Measurements from ENCODE around the gene LTF. TPM values are rescaled to one million over a fixed set of nuclear protein-coding genes. Genes with fewer than 3 reads are reported as not detected.

Gene LTF
- total and polyA plus RNA-seq, 9 of the 15 experiments (the other 6 are each of a cell fraction or from before 2014, with no cell fraction given) = 0.07 TPM; not detected in 8

DNA sequence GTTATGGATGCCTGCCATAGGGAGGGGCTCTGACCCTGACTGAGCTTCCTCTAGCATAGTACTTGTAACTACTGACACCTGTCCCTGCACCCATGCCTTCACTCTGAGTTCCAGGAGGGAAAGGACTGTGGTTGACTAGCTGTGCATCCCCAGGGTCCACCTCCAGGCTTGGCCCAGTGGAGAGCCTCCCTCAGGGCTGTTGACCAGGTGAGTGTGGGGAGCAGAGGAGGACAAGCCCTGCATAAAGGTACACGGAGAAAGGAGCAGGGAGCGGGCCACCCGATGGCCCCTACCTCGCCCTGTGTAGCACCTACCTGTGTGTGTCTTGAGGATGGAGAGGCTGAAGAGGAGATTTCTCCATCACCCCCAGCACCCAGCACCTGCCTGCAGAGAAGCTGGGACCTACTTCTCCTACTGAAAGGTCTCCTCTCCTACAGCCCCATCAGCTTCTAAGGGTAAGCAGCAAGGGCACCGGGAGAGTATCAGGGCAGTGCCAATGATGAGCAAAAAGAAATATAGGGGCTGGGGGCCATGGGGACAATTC, 6.7 kb upstream of the LTF start (continued):
- TF ChIP-seq, protein P1, sequence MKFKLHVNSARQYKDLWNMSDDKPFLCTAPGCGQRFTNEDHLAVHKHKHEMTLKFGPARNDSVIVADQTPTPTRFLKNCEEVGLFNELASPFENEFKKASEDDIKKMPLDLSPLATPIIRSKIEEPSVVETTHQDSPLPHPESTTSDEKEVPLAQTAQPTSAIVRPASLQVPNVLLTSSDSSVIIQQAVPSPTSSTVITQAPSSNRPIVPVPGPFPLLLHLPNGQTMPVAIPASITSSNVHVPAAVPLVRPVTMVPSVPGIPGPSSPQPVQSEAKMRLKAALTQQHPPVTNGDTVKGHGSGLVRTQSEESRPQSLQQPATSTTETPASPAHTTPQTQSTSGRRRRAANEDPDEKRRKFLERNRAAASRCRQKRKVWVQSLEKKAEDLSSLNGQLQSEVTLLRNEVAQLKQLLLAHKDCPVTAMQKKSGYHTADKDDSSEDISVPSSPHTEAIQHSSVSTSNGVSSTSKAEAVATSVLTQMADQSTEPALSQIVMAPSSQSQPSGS (CRISPR knock-in tag; IDR thresholded peaks at IDR 0.05) = no peak
- no peak for TF ChIP-seq ZNF384 (IDR thresholded peaks at IDR 0.05; ENCODE audit: low read depth, low read length)
- TF ChIP-seq, protein P2, sequence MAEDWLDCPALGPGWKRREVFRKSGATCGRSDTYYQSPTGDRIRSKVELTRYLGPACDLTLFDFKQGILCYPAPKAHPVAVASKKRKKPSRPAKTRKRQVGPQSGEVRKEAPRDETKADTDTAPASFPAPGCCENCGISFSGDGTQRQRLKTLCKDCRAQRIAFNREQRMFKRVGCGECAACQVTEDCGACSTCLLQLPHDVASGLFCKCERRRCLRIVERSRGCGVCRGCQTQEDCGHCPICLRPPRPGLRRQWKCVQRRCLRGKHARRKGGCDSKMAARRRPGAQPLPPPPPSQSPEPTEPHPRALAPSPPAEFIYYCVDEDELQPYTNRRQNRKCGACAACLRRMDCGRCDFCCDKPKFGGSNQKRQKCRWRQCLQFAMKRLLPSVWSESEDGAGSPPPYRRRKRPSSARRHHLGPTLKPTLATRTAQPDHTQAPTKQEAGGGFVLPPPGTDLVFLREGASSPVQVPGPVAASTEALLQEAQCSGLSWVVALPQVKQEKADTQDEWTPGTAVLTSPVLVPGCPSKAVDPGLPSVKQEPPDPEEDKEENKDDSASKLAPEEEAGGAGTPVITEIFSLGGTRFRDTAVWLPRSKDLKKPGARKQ (CRISPR knock-in tag; IDR thresholded peaks at IDR 0.05) = no peak
- TF ChIP-seq CEBPB (tag; IDR thresholded peaks at IDR 0.05) = no peak
- TF ChIP-seq XRCC5 (IDR thresholded peaks at IDR 0.05; ENCODE audit: low read depth, low read length) = no peak
- TF ChIP-seq ETV5 (CRISPR knock-in tag; IDR thresholded peaks at IDR 0.05; ENCODE audit: low read depth) = no peak

DNA sequence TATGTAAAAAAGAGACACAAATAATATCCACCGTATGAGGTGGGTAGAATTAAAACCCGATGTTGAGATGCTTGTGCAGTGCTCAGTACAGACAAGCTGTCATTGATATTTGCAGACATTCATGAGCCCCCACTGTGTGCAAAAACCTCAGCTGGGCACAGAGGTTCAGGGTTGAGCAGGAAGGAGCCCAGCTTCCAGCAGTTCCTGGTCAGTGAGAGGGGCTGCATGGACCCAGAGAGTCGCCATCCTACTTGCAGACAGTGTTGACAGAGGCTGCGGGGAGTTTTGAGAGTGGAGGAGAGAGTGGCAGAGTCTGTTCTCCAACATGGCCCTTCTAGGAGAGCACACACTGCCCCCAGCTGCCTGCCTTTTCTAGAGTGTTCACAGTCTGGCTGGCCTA, 6.1 kb upstream of the LTF start:
- H3K36me3 ChIP-seq (ENCODE audit: control insufficient read depth, insufficient read depth, low read length) = no peaks in the 10 kb centered on the region
- no TSS peak for BruUV-seq (replicated peaks)
- no peak overlapping the region for H3K27ac ChIP-seq (ENCODE audit: extremely low read depth, low read depth, low read length)
- H3K27me3 ChIP-seq (ENCODE audit: control insufficient read depth in 2 of 2, insufficient read depth in 2 of 2, low read length in 2 of 2) = peaks cover 0 to 65% of the 10 kb centered on the region in 2 experiments; a peak in 4 of 5 replicates
- ChIA-PET CTCF (ENCODE audit: low intra/inter-chr PET ratio) (no interaction called here), POLR2A (interaction anchor here (0.6 to 1.3 kb wide), 3 partner anchors 9 to 471 kb away, joined by 3 read pairs; no protein-coding TSS in a partner anchor)
- ATAC-seq = peak; percentile 68
- H3K4me2 ChIP-seq (ENCODE audit: insufficient read depth, low read length) = no peak overlapping the region
- H3K9me1 ChIP-seq (ENCODE audit: control insufficient read depth, insufficient read depth, low read length) = no peaks in the 10 kb centered on the region
- no peak for DNase-seq (ENCODE audit: extremely low read depth in 1 of 4, low spot score in 3 of 4)
- no peaks in the 10 kb centered on the region for H3K4me1 ChIP-seq (replicated peaks in 1 of 2; ENCODE audit: control insufficient read depth in 2 of 2, insufficient read depth in 2 of 2, low read length in 2 of 2)
- no peaks in the 10 kb centered on the region for H4K20me1 ChIP-seq (replicated peaks; ENCODE audit: control insufficient read depth, insufficient read depth, low read length)
- intact Hi-C loops (cut with micrococcal nuclease) (no loop called here), in situ Hi-C loops (cut with MboI) (no loop called here)
- H3K79me2 ChIP-seq (ENCODE audit: control insufficient read depth, insufficient read depth, low read length) = no peaks in the 10 kb centered on the region
- no peaks in the 10 kb centered on the region for H3K9me3 ChIP-seq (replicated peaks; ENCODE audit: control insufficient read depth, insufficient read depth, low read depth, low read length)
- TF ChIP-seq STAG1 (CRISPR knock-in tag; IDR thresholded peaks at IDR 0.05; ENCODE audit: borderline replicate concordance) = no peak
- TF ChIP-seq, protein P3, sequence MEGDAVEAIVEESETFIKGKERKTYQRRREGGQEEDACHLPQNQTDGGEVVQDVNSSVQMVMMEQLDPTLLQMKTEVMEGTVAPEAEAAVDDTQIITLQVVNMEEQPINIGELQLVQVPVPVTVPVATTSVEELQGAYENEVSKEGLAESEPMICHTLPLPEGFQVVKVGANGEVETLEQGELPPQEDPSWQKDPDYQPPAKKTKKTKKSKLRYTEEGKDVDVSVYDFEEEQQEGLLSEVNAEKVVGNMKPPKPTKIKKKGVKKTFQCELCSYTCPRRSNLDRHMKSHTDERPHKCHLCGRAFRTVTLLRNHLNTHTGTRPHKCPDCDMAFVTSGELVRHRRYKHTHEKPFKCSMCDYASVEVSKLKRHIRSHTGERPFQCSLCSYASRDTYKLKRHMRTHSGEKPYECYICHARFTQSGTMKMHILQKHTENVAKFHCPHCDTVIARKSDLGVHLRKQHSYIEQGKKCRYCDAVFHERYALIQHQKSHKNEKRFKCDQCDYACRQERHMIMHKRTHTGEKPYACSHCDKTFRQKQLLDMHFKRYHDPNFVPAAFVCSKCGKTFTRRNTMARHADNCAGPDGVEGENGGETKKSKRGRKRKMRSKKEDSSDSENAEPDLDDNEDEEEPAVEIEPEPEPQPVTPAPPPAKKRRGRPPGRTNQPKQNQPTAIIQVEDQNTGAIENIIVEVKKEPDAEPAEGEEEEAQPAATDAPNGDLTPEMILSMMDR (IDR thresholded peaks at IDR 0.05 in 2 of 3, conservative IDR thresholded peaks at IDR 0.05 in 1 of 3; ENCODE audit: insufficient read depth in 2 of 3, low read depth in 1 of 3, low read length in 3 of 3) = peak in 1 of 3 experiments; percentile 21; a peak in 1 of 6 replicates
- no peak for TF ChIP-seq JUNB (CRISPR knock-in tag; conservative IDR thresholded peaks at IDR 0.05)
- no peak for TF ChIP-seq BCOR (IDR thresholded peaks at IDR 0.05)
- TF ChIP-seq NCOA1 (IDR thresholded peaks at IDR 0.05; ENCODE audit: low read depth) = no peak
- no peak for FAIRE-seq
- WGBS (ENCODE audit: insufficient coverage, low coverage, missing lambda C conversion rate) = 2% methylated on average over 4 of the region's 4 CpGs
- H3K9ac ChIP-seq (ENCODE audit: insufficient read depth in 1 of 2, low read depth in 2 of 2, low read length in 2 of 2) = no peak overlapping the region
- H2AFZ ChIP-seq (ENCODE audit: low read depth, low read length) = no peak overlapping the region
- H3K4me3 ChIP-seq = no peak overlapping the region

Data from K562 (cell line).